ENCODE measurements around the gene LTB4R.

The LTB4R gene

GRCh38 chr14:24304019-24304387, 7.3 kb upstream of the LTB4R start:
- DNase-seq, result no peak

GRCh38 chr14:24307156-24307574, 4.1 kb upstream of the LTB4R start:
- DNase-seq, result no peak

DNA sequence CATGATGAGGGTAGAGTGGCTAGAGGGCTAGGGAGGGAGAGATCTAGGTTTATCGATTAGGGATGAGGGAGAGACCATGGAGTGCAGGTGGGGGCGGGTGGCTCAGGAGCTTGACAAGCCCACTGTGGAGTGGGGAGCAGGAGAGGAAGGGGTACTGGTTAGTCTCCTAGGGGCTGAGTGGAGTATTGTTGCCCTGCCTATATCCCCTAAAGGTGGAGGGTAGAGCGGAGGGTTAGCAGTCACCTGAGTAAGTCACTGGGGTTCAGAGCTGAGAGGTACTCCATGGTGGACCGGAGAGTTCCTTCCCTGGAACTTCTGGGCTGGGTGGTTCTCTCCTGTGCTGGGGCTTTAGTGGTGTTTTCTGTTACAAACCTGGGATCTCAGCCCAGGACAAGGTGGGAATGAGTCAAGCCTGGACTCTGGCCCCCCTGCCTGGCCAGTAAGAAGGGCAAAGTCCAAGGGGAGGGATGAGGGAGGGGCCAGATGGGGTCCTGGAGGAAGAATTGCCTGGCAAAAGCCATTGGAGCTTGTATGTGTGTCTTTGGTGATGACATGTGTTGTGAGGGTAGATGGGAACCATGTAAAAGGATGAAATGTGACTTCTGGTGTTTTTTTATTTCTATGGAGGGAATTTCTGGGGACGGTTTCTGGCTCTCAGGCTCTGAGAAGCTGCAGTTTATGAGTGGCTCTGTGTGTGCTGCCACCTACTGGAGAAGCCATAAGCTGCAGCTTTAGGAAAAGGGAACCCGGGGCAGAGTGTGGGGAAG, 3.5 kb upstream of the LTB4R start, which contains the start of gene CIDEB:
Gene CIDEB, minus strand, starts transcription at position 403 of the 767 bp plus-strand sequence. Its CDS starts 119 bp downstream, at position 284.
- peak; percentile 48 for DNase-seq

DNA sequence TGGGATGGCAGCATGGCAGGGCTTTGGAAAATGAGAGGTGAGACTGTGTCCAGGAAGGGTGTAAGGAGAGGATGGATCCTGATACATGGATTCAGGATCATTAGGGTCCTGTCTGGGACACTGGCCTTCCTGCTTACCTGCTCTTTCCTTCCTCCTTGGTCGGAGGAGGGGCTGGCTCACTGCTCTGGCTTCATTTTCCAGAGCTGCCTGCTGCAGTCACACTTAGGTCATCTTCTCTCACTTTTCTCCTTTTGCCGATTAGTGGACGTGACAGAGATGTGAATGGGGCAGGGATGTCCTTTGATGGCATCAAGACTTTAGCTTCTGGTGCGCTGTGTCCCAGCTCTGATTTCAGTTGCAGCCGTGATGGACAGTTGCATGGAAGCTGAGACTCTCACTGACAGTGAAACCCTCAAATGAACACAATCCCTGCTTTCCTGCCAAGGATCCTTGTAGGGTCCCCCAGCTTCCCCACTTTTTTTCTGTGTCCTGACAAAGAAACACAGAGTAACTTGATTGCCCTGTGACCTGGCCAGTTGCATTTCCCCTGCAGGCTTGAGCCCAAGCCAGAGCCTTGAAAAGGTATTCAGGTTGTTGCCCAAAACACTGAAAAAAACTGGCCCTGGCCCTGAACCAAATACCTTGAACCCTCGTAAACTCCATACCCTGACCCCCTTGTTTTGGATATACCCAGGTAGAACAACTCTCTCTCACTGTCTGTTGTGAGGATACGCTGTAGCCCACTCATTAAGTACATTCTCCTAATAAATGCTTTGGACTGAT, 2.8 kb upstream of the LTB4R start:
- DNase-seq, result no peak

- DNase-seq, result no peak
Observed at GRCh38 chr14:24309538-24310264, 1.6 kb upstream of the LTB4R start, which contains the start of gene LTB4R2. Gene LTB4R2 (plus strand): TSS chr14:24310140. CDS start chr14:24310665, 525 bp downstream.

DNA sequence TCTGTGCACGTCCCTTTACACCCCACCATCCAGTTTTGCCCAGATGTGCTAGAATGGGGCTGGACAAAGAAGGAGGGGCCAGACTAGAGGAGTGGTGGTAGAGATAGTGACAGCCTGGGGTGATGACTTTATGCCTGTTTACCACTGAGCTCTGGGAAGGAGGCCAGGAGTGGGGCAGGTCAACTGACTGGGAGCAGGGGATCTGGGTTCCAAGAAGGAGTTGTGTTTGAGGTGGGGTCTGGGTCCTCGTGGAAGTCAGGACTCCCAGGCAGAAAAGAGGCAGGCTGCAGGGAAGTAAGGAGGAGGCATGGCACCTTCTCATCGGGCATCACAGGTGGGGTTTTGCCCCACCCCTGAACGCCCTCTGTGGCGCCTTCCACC, 1.0 kb upstream of the LTB4R start:
- no peak for DNase-seq

GRCh38 chr14:24311837-24312615, 724 bp downstream of the LTB4R start:
- DNase-seq, result no peak

DNA sequence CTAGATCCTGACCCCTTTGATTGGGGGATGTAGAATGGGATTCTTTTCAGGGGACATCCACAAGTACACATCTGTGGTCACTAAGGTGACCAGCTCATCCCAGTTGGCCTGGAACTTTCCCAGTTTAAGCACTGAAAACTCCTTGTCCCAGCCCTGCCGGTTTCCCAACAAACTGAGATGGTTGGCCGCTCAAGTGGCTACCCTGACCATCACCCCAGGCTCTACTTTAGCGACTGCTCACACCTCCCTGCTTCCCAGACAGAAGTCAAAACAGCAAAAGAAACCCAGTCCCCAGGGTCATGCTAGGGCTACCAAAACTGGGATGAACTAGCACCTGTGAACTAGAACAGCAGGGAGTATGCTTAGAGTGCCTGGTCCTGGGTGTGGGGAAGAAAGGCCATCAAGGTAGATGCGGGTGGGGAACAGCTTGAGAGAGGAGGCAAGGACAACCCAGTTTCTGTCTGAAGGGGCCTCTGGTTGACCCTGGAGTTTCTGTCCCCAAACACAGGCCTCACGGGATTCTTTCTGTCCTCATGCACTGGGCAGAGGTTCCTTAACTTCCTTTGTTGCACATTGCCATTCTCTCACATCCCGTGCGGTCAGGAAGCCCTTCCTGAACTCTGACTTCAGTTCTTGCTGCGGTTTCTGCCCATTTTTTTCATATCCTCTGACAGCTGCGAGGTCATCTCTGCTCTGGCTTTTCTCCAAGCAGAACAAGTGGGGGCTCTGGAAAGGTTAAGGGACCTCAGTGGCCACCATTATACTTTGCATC, 1.6 kb downstream of the LTB4R start:
- DNase-seq, result peak; percentile 92

DNA sequence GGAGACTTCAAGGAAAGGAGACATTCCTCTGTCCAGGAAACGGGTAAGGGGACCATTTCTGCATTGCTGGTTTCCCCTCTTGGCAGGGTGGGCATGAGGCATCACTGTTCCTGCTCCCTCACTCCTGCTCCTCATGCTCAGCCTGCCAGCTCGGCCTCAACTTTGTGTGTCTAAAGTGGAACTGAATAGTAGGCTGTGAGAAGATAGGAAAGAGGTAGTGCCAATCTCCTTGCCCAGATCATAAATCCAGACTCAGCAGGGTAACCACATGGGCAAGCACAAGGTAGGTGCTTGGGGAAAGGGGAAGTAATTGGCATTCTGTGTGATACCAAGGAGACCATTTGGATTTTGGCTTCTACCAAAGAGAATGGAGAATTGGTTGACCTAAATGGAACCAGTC, 2.6 kb downstream of the LTB4R start:
- peak; percentile 72 for DNase-seq

GRCh38 chr14:24314377-24315193, 3.3 kb downstream of the LTB4R start:
- DNase-seq, result no peak

- no peak for DNase-seq
Observed at GRCh38 chr14:24315243-24315806, 4.0 kb downstream of the LTB4R start.

DNA sequence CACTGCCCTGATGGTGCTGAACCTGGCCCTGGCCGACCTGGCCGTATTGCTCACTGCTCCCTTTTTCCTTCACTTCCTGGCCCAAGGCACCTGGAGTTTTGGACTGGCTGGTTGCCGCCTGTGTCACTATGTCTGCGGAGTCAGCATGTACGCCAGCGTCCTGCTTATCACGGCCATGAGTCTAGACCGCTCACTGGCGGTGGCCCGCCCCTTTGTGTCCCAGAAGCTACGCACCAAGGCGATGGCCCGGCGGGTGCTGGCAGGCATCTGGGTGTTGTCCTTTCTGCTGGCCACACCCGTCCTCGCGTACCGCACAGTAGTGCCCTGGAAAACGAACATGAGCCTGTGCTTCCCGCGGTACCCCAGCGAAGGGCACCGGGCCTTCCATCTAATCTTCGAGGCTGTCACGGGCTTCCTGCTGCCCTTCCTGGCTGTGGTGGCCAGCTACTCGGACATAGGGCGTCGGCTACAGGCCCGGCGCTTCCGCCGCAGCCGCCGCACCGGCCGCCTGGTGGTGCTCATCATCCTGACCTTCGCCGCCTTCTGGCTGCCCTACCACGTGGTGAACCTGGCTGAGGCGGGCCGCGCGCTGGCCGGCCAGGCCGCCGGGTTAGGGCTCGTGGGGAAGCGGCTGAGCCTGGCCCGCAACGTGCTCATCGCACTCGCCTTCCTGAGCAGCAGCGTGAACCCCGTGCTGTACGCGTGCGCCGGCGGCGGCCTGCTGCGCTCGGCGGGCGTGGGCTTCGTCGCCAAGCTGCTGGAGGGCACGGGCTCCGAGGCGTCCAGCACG, 4.7 kb downstream of the LTB4R start:
- no peak for DNase-seq

- DNase-seq, result no peak
Observed at GRCh38 chr14:24316597-24316950, 5.3 kb downstream of the LTB4R start.

GRCh38 chr14:24317141-24317928, 6.0 kb downstream of the LTB4R start:
- no peak for DNase-seq

DNA sequence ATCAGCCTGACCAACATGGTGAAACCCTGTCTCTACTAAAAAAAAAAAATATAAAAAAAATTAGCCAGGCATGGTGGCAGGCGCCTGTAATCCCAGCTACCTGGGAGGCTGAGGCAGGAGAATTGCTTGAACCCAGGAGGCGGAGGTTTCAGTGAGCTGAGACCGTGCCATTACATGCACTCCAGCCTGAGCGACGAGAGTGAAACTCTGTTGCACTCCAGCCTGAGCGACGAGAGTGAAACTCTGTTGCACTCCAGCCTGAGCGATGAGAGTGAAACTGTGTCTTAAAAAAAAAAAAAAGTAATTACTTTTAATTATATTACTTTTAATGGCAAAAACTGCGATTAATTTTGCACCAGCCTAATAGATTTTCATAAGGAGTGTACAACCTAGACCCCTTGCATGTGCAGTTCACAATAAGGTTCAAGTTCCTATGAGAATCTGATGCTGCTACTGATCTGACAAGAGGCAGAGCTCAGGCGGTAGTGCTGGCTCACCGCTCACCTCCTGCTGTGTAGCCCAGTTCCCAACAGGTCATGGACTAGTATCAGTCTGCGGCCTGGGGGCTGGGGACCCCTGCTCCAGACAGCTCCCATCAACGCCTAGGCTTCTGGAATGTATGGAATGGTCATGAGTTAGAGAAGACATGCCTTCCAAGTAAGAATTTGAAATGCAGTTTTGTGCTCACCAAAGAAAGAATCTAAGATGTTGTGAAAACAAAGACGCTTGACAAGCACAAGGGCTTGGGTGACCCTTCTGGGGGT, 10.1 kb downstream of the LTB4R start:
- DNase-seq, result no peak

- DNase-seq, result no peak
Observed at GRCh38 chr14:24322672-24323071, 11.4 kb downstream of the LTB4R start.

DNA sequence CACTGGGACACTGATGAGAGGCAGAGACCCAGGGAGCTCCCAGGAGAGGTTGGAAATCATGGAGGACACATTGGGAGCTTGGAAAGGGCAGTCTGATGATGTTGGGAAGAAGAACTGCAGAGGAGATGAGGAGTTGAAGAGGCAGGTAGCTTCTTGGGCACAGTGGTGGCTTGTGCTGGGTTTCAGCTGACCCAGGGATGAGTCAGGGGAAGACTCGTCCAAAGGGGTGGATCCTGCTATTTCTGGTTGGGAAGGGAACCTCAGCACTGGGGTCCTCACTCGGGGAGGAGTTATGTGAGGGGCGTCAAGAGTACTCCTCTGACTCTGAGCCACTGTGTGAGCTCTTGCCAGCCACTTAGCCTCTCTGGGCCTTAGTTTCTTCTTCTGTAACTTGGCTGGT, 12.0 kb downstream of the LTB4R start:
- DNase-seq, result no peak

DNA sequence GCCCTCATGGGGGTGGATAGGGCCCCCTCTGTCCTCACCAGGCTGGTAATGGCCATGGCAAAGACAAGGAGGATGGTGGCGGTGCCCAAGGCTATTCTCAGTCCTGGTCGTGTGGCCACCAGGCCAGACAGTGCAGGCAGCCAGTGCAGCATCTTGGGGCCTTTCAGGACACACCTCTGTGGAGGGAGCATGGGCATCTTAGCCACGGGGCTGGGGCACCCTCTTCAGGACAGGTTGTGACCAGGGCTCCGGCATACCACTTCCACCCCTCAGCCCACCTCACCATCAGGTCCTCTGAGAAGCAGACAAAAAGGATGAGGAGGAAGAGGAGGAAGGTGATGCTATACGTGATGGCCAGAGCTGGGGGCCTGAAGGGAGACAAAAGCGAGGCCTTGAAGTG, 12.7 kb downstream of the LTB4R start:
- no peak for DNase-seq

All from GDM1 (cell line).